Measurements from ENCODE around the gene ZNF627. TPM values are rescaled to one million over a fixed set of nuclear protein-coding genes. Genes with fewer than 3 reads are reported as not detected.

ZNF627 gene
- total RNA-seq, 1 donor from 2014 or later, result 33.6 TPM

- TF ChIP-seq CTCF (IDR thresholded peaks at IDR 0.05; ENCODE audit: unreplicated experiment), result no peak
- no peak within 1 kb of the TSS for H3K27ac Mint-ChIP-seq
- no peak within 1 kb of the TSS for H3K4me3 Mint-ChIP-seq (ENCODE audit: low read depth)
- no peak for DNase-seq (ENCODE audit: low spot score, unreplicated experiment)
- peaks cover 16% of the 10 kb centered on the region for H3K27me3 Mint-ChIP-seq
- no peaks in the 10 kb centered on the region for H3K9me3 Mint-ChIP-seq (ENCODE audit: low read depth)
- no peaks in the 10 kb centered on the region for H3K36me3 Mint-ChIP-seq (ENCODE audit: insufficient read depth)
- H3K4me1 Mint-ChIP-seq (ENCODE audit: low read depth), result no peaks in the 10 kb centered on the region
These were observed 19.6 kb upstream of the ZNF627 start, which contains the start of gene ACP5 for GRCh38 chr19:11577451-11578257. TSS of gene ACP5 (minus strand) at chr19:11577645. CDS start at chr19:11577317, 328 bp downstream.

- no peak overlapping the region for H3K27ac Mint-ChIP-seq
- no peaks in the 10 kb centered on the region for H3K9me3 Mint-ChIP-seq (ENCODE audit: low read depth)
- H3K4me1 Mint-ChIP-seq (ENCODE audit: low read depth), result no peaks in the 10 kb centered on the region
- no peak for DNase-seq (ENCODE audit: low spot score, unreplicated experiment)
- peaks cover 16% of the 10 kb centered on the region for H3K27me3 Mint-ChIP-seq
- no peaks in the 10 kb centered on the region for H3K36me3 Mint-ChIP-seq (ENCODE audit: insufficient read depth)
- no peak for TF ChIP-seq CTCF (IDR thresholded peaks at IDR 0.05; ENCODE audit: unreplicated experiment)
- H3K4me3 Mint-ChIP-seq (ENCODE audit: low read depth), result no peak overlapping the region
These were observed 18.8 kb upstream of the ZNF627 start for GRCh38 chr19:11578258-11579142.

- Mint-ChIP-seq H3K9me3 (ENCODE audit: low read depth) (no peaks in the 10 kb centered on the region), H3K27me3 (peaks cover 16% of the 10 kb centered on the region), H3K36me3 (ENCODE audit: insufficient read depth) (no peaks in the 10 kb centered on the region), H3K27ac (no peak overlapping the region), H3K4me3 (ENCODE audit: low read depth) (no peak overlapping the region), H3K4me1 (ENCODE audit: low read depth) (no peaks in the 10 kb centered on the region)
- TF ChIP-seq CTCF (IDR thresholded peaks at IDR 0.05; ENCODE audit: unreplicated experiment), result no peak
- no peak for DNase-seq (ENCODE audit: low spot score, unreplicated experiment)
These were observed 17.2 kb upstream of the ZNF627 start for GRCh38 chr19:11580116-11580515.

- Mint-ChIP-seq H3K4me1 (ENCODE audit: low read depth) (no peaks in the 10 kb centered on the region), H3K27ac (no peak overlapping the region), H3K36me3 (ENCODE audit: insufficient read depth) (no peaks in the 10 kb centered on the region), H3K9me3 (ENCODE audit: low read depth) (no peaks in the 10 kb centered on the region), H3K27me3 (peaks cover 16% of the 10 kb centered on the region), H3K4me3 (ENCODE audit: low read depth) (no peak overlapping the region)
- no peak for TF ChIP-seq CTCF (IDR thresholded peaks at IDR 0.05; ENCODE audit: unreplicated experiment)
- DNase-seq (ENCODE audit: low spot score, unreplicated experiment), result no peak
These were observed 15.5 kb upstream of the ZNF627 start for GRCh38 chr19:11581740-11582139.

- no peaks in the 10 kb centered on the region for H3K4me1 Mint-ChIP-seq (ENCODE audit: low read depth)
- TF ChIP-seq CTCF (IDR thresholded peaks at IDR 0.05; ENCODE audit: unreplicated experiment), result no peak
- no peaks in the 10 kb centered on the region for H3K36me3 Mint-ChIP-seq (ENCODE audit: insufficient read depth)
- H3K9me3 Mint-ChIP-seq (ENCODE audit: low read depth), result no peaks in the 10 kb centered on the region
- peaks cover 5% of the 10 kb centered on the region for H3K27me3 Mint-ChIP-seq
- no peak for DNase-seq (ENCODE audit: low spot score, unreplicated experiment)
- H3K4me3 Mint-ChIP-seq (ENCODE audit: low read depth), result no peak overlapping the region
- H3K27ac Mint-ChIP-seq, result no peak overlapping the region
These were observed 11.0 kb upstream of the ZNF627 start for GRCh38 chr19:11586331-11586730.

Measured in progenitor cell of endocrine pancreas (in vitro differentiated cells).